GM21515 (cell line): ENCODE measurements around the gene RUFY3.
"Not testable (repeated sequence)": the region's sequence is repeated elsewhere in the genome, so short reads cannot be mapped to it uniquely, and the experiment has no call there.

Experiments used
- ATAC-seq: cut with Tn5 transposase; IDR thresholded peaks from one replicate; pipeline ENCODE4 v1.9.1; 2021; ENCODE audit not compliant: unreplicated experiment

Gene RUFY3

DNA sequence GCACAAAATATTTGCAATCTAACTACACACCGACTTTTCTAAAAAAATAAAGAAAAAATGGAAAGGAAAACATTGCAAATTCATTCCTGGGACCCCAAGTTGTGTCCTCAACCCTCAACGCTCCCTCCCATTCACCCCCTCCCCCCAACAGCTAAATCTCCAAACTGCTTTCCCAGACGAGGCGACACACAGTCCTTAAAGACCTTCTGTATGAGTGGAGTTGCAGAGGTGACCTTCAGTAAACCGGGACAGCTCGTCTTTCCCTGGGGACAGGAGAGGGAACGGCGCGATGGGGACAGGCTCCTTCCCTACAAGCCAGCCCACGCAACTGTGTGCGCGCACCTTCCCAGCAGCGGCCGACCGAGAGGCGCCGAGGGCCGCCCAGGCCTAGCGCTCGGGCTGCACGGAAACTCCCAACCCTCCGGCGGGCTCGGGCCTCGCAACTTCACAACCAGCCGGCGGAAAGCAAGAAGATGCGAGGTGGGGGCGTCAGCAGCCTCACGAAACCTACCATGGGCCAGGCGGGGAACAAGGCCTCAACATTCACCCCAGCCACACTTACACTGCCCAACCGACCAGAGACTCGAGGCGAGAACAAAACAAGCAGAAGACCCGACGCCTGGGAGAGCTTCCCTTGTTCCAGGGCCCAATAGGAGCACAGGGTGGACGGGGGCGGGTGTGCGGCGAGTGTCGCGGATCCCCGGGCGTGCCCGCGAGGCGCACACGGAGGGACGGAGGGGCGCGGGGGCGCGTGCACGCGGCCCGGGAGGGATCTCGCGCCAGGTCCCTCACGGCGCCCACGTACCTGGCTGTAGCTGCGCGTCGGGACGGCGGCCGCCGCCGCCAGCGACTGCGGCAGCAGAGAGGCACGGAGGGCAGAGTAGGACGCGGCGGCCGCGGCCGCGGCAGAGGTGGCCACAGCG lies 117.2 kb downstream of the RUFY3 start:
- ATAC-seq: peak; percentile 57

DNA sequence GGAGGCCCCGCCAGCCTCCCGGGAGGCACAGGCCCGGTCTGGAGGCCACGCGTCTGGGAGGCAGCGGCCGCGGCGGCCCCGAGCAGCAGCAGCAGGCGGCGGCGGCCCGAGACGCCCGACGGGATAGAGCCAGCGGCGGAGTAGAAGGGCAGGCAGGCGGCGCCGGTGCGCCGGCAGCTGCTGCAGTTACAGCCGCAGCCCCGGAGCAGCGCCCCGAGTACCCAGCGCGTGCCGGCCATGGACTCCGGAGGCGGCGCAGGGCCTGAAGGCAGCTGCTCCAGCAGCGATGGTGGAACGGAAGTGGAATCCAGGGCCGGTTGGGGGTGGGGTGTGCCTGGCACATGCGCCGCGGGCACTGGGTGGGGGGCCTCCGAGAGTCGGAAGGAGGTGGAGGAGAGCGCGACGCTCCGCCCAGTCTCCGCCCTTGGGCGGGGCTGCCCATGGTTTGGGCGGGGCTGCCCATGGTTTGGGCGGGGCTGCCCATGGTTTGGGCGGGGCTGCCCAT lies 117.9 kb downstream of the RUFY3 start, which contains the start of gene GRSF1:
TSS of gene GRSF1 (minus strand) at position 302 of the 505 bp plus-strand sequence. CDS start at position 239, 63 bp downstream.
- peak; percentile 64 for ATAC-seq

- not testable (repeated sequence) for ATAC-seq
These were observed 118.4 kb downstream of the RUFY3 start for GRCh38 chr4:70840137-70840536.

DNA sequence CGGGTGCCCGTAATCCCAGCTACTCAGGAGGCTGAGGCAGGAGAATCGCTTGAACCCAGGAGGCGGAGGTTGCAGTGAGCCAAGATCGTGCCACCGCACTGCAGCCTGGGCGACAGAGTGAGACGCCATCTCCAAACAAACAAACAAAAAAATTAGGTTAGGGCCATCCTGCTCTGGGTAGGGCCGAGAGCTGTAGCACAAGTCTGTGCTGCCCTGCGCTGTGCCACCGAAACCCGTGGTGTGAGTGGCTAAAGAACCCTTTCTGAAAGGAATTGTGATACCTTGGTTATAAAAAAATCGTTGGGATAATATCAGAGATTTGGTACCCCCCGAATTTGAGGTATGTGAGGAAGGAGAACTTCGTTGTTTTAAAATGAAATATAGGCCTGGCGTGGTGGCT lies 118.9 kb downstream of the RUFY3 start:
- ATAC-seq: not testable (repeated sequence)

DNA sequence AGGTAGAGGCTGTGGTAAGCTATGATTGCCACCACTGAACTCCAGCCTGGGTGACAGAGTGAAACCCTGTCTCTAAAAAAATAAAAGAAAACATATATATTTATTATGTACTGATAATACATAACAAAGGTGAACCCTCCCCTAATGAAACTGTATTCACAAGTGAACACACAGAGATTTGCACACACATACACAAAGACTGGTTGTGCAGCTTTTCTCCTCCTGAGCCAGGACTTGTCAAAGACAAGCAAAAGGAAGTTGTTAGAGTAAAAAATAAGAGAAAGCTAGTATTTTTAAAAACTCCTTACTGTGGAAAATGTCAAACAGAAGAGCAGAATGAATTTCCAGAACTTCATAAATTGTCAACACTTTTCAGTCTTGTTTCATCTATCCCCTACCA lies 119.4 kb downstream of the RUFY3 start:
- no peak for ATAC-seq

DNA sequence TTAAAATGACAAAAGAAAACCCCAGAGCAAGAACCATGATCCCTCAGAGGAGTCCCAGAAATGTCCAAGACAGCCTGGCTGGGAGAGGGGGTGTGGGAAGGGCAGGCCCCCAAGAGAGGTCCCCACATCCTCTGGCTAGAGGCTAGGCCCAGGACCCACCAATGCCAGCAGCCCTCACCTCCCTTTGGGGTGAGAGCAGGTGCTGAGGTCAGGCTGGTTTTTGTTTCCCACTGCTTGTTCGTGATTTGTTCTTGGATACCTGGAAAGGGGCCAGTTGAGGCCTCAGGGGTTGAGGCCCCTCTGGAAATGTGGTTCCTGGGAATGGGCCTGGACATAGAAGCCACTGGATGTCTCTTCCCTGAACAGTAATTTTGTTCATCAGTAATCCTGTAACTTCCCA lies 120.2 kb downstream of the RUFY3 start:
- no peak for ATAC-seq

GRCh38 chr4:70842761-70843435 lies 121.1 kb downstream of the RUFY3 start:
- ATAC-seq: no peak

DNA sequence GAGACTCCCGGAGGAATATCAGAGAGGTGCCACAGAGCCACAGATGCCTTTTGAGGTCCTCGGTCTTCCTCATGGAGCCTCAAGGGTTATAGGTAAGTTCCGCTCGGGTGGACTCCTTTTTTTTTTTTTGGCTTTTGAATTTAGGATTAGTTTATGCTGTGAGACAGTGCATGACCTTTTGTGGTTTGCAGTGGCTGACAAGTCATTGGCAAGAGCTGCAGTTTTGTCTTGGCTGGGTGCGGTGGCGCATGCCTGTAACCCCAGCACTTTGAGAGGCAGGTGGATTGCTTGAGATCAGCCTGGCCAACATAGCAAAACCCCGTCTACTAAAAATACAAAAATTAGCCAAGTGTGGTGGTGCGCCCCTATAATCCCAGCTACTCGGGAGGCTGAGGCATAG lies 122.4 kb downstream of the RUFY3 start:
- no peak for ATAC-seq

DNA sequence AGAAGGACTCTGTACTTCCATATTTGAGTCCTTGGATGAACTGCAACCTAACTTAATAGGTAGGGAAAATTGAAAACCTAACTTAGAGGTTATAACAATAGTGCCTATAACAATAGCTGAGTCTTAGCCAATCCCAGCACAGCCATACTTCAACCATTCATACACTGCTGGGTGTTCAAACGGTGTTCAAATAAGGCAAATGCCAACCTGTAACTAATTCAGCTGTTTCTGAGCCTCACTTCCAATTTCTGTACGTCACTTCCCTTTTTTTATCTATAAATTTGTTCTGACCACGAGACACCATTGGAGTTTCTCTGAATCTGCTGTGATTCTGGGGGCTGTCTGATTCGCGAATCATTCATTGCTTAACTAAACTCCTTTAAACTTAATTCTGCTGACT lies 127.5 kb downstream of the RUFY3 start:
- ATAC-seq: no peak

- ATAC-seq: no peak
These were observed 133.7 kb downstream of the RUFY3 start for GRCh38 chr4:70855464-70855863.
